ENCODE data around the gene DDX19B. TPM values are rescaled to one million over a fixed set of nuclear protein-coding genes. Genes with fewer than 3 reads are reported as not detected.

DDX19B gene
- total and polyA plus RNA-seq, 9 of the 15 experiments (the other 6 are each of a cell fraction or from before 2014, with no cell fraction given): 7.0 to 32.9 (median 19.3) TPM

GRCh38 chr16:70250748-70251628 lies 48.0 kb upstream of the DDX19B start (continued):
- TF ChIP-seq SMARCC2 (IDR thresholded peaks at IDR 0.05; ENCODE audit: low read depth) (no peak), ARID2 (IDR thresholded peaks at IDR 0.05) (no peak), LEF1 (IDR thresholded peaks at IDR 0.05) (no peak), E2F3 (CRISPR knock-in tag; IDR thresholded peaks at IDR 0.05) (no peak), E2F5 (CRISPR knock-in tag; IDR thresholded peaks at IDR 0.05) (peak; percentile 60; the same call in 1 of the 2 replicates), STAT5B (CRISPR knock-in tag; IDR thresholded peaks at IDR 0.05) (no peak), NBN (IDR thresholded peaks at IDR 0.05; ENCODE audit: low read depth) (no peak), KAT2B (IDR thresholded peaks at IDR 0.05; ENCODE audit: low read depth, low read length) (no peak), ZKSCAN8 (CRISPR knock-in tag; IDR thresholded peaks at IDR 0.05) (no peak), CGGBP1 (CRISPR knock-in tag; IDR thresholded peaks at IDR 0.05) (no peak), ELF1 (tag; IDR thresholded peaks at IDR 0.05) (no peak), MEF2A (IDR thresholded peaks at IDR 0.05; ENCODE audit: control insufficient read depth, low read depth, low read length) (no peak), ZNF445 (CRISPR knock-in tag; IDR thresholded peaks at IDR 0.05; ENCODE audit: low read depth) (no peak), TEAD1 (CRISPR knock-in tag; IDR thresholded peaks at IDR 0.05) (no peak), CREB3L1 (IDR thresholded peaks at IDR 0.05; ENCODE audit: borderline replicate concordance, low read depth) (no peak; the same call in 1 of the 2 replicates), HMG20A (CRISPR knock-in tag; conservative IDR thresholded peaks at IDR 0.05) (no peak), GTF2E2 (tag; IDR thresholded peaks at IDR 0.05) (no peak), ZNF584 (CRISPR knock-in tag; IDR thresholded peaks at IDR 0.05; ENCODE audit: low read depth) (no peak), TOE1 (IDR thresholded peaks at IDR 0.05; ENCODE audit: borderline replicate concordance) (no peak), TOE1 (CRISPR knock-in tag; IDR thresholded peaks at IDR 0.05; ENCODE audit: borderline replicate concordance, low read depth) (peak; percentile 36; the same call in 1 of the 2 replicates), CBX1 (IDR thresholded peaks at IDR 0.05; ENCODE audit: low read depth) (no peak), ARID4B (CRISPR knock-in tag; IDR thresholded peaks at IDR 0.05) (peak; percentile 56; the same call in 1 of the 2 replicates)

All from K562 (cell line).